Suprapubic skin (tissue), 4 donors: Measurements from ENCODE around the gene ZNF285. TPM values are rescaled to one million over a fixed set of nuclear protein-coding genes. Genes with fewer than 3 reads are reported as not detected.
"Not testable (repeated sequence)": the region's sequence is repeated elsewhere in the genome, so short reads cannot be mapped to it uniquely, and the experiment has no call there.

Source experiments
- DNase-seq, 2 donors: peaks; one replicate each; pipeline ENCODE4 v3.0.0-alpha.2; 2019; ENCODE audit warnings: low spot score in 2 of 2
- H3K27ac ChIP-seq: fragments of 200-600 bp; sonication (generic); one replicate; pipeline ENCODE4 v1.5.1; 2019
- H3K27me3 ChIP-seq: fragments of 200-600 bp; sonication (generic); one replicate; pipeline ENCODE4 v1.5.1; 2019
- H3K36me3 ChIP-seq: fragments of 200-600 bp; sonication (generic); one replicate; pipeline ENCODE4 v1.5.1; 2019
- H3K4me1 ChIP-seq: fragments of 200-600 bp; sonication (generic); one replicate; pipeline ENCODE4 v1.5.1; 2019
- H3K4me3 ChIP-seq: fragments of 200-600 bp; sonication (generic); one replicate; pipeline ENCODE4 v1.5.1; 2019; ENCODE audit warnings: mild to moderate bottlenecking
- H3K9me3 ChIP-seq: fragments of 200-600 bp; sonication (generic); one replicate; pipeline ENCODE4 v1.5.1; 2019
- CTCF ChIP-seq, 2 donors: fragments of 200-600 bp in 1 of 2; fragments of 450-650 bp in 1 of 2; sonication (generic) in 1 of 2; IDR thresholded peaks; one replicate each; pipeline ENCODE4 v1.5.1; 2016 to 2019; ENCODE audit warnings: antibody characterized with exemption in 2 of 2, mild to moderate bottlenecking in 1 of 2, moderate library complexity in 1 of 2
- EP300 ChIP-seq: sonication (generic); formaldehyde crosslinking; IDR thresholded peaks from one replicate; pipeline ENCODE4 v1.6.1; 2017; ENCODE audit warnings: antibody characterized with exemption
- POLR2A ChIP-seq, 2 donors: fragments of 450-650 bp; IDR thresholded peaks; one replicate each; pipeline ENCODE4 v1.6.1; 2017; ENCODE audit warnings: antibody characterized with exemption in 2 of 2, mild to moderate bottlenecking in 2 of 2, moderate library complexity in 2 of 2
- POLR2AphosphoS5 ChIP-seq, 3 donors: sonication (generic); formaldehyde crosslinking; IDR thresholded peaks; one replicate each; pipeline ENCODE4 v1.6.1; 2017; ENCODE audit warnings: antibody characterized with exemption in 3 of 3
- WGBS: methylation state at CpG from one replicate; pipeline ENCODE4 v1.1.5; 2018; 5-methylcytosine and 5-hydroxymethylcytosine counted together
- total RNA-seq, 4 donors: library from RNA; depleted of rRNA; stranded (reverse); fragments of >200 nt; gene quantifications; one replicate each; pipeline ENCODE4 v1.1.0, GENCODE V29; 2016

The ZNF285 gene
- total RNA-seq, 4 donors from 2014 or later: 0.21 to 2.8 (median 0.68) TPM

- no peaks in the 10 kb centered on the region for H3K27me3 ChIP-seq
- WGBS: 2% methylated on average over 20 of the region's 38 CpGs
- H3K4me1 ChIP-seq: peaks cover 15% of the 10 kb centered on the region
- DNase-seq: peak; percentile 86 to 88
- H3K36me3 ChIP-seq: no peaks in the 10 kb centered on the region
- peaks cover 7% of the 10 kb centered on the region for H3K9me3 ChIP-seq
- TF ChIP-seq POLR2A (IDR thresholded peaks at IDR 0.05) (no peak), CTCF (IDR thresholded peaks at IDR 0.05) (no peak), POLR2AphosphoS5 (IDR thresholded peaks at IDR 0.05) (no peak), EP300 (no peak)
- H3K27ac ChIP-seq: no peak within 1 kb of the TSS
- H3K4me3 ChIP-seq: peak within 1 kb of the TSS; percentile 53
These were observed 44.9 kb downstream of the ZNF285 start, which contains the start of gene ZNF112 for GRCh38 chr19:44356383-44357111. ZNF112 (minus strand) TSS chr19:44356680; CDS start chr19:44340539, 16,141 bp downstream.

GRCh38 chr19:44346556-44346955 is 54.9 kb downstream of the ZNF285 start:
- no peak overlapping the region for H3K4me3 ChIP-seq
- peaks cover 11% of the 10 kb centered on the region for H3K36me3 ChIP-seq
- peaks cover 24% of the 10 kb centered on the region for H3K9me3 ChIP-seq
- WGBS: 90% methylated on average over 4 of the region's 4 CpGs
- no peaks in the 10 kb centered on the region for H3K4me1 ChIP-seq
- DNase-seq: no peak
- TF ChIP-seq CTCF (IDR thresholded peaks at IDR 0.05): no peak
- TF ChIP-seq EP300: no peak
- no peak for TF ChIP-seq POLR2A (IDR thresholded peaks at IDR 0.05)
- TF ChIP-seq POLR2AphosphoS5 (IDR thresholded peaks at IDR 0.05): no peak
- H3K27me3 ChIP-seq: no peaks in the 10 kb centered on the region
- no peak overlapping the region for H3K27ac ChIP-seq

GRCh38 chr19:44345959-44346358 is 55.4 kb downstream of the ZNF285 start:
- DNase-seq: no peak
- Histone ChIP-seq H3K4me3 (no peak overlapping the region), H3K27me3 (no peaks in the 10 kb centered on the region), H3K36me3 (peaks cover 17% of the 10 kb centered on the region), H3K9me3 (peaks cover 28% of the 10 kb centered on the region), H3K4me1 (no peaks in the 10 kb centered on the region), H3K27ac (no peak overlapping the region)
- TF ChIP-seq POLR2A (IDR thresholded peaks at IDR 0.05) (no peak), POLR2AphosphoS5 (IDR thresholded peaks at IDR 0.05) (no peak), CTCF (IDR thresholded peaks at IDR 0.05) (no peak), EP300 (no peak)
- WGBS: 95% methylated on average over 4 of the region's 4 CpGs

- TF ChIP-seq POLR2AphosphoS5 (IDR thresholded peaks at IDR 0.05): no peak
- TF ChIP-seq CTCF (IDR thresholded peaks at IDR 0.05): no peak
- TF ChIP-seq EP300: no peak
- no peak for TF ChIP-seq POLR2A (IDR thresholded peaks at IDR 0.05)
- no peaks in the 10 kb centered on the region for H3K4me1 ChIP-seq
- WGBS: 65% methylated on average over 1 of the region's 1 CpG
- DNase-seq: no peak
- peaks cover 30% of the 10 kb centered on the region for H3K9me3 ChIP-seq
- H3K4me3 ChIP-seq: no peak overlapping the region
- no peak overlapping the region for H3K27ac ChIP-seq
- no peaks in the 10 kb centered on the region for H3K27me3 ChIP-seq
- H3K36me3 ChIP-seq: peaks cover 32% of the 10 kb centered on the region
These were observed 57.2 kb downstream of the ZNF285 start for GRCh38 chr19:44344255-44344654.

GRCh38 chr19:44341794-44342193 is 59.6 kb downstream of the ZNF285 start:
- WGBS: 85% methylated on average over 2 of the region's 2 CpGs
- Histone ChIP-seq H3K4me1 (no peaks in the 10 kb centered on the region), H3K4me3 (no peak overlapping the region), H3K9me3 (peaks cover 25% of the 10 kb centered on the region), H3K36me3 (peaks cover 51% of the 10 kb centered on the region), H3K27ac (no peak overlapping the region), H3K27me3 (no peaks in the 10 kb centered on the region)
- no peak for DNase-seq
- no peak for TF ChIP-seq EP300
- TF ChIP-seq POLR2A (IDR thresholded peaks at IDR 0.05): no peak
- TF ChIP-seq CTCF (IDR thresholded peaks at IDR 0.05): no peak
- TF ChIP-seq POLR2AphosphoS5 (IDR thresholded peaks at IDR 0.05): no peak

GRCh38 chr19:44334639-44335038 is 66.8 kb downstream of the ZNF285 start:
- whole genome bisulfite sequencing: 50% methylated on average over 2 of the region's 3 CpGs
- H3K27me3 ChIP-seq, H3K4me1 ChIP-seq, DNase-seq, H3K4me3 ChIP-seq, H3K27ac ChIP-seq: not testable (repeated sequence)
- H3K36me3 ChIP-seq: peaks cover 94% of the 10 kb centered on the region
- peaks cover 17% of the 10 kb centered on the region for H3K9me3 ChIP-seq
